SK-N-SH (cell line): ENCODE results near the gene BRCA2. TPM values are rescaled to one million over a fixed set of nuclear protein-coding genes. Genes with fewer than 3 reads are reported as not detected.

ENCODE experiments used
- CTCF ChIA-PET: fragments of 300-600, 350-600 bp; formaldehyde crosslinking; extraction: SDS; loops from one replicate; lab custom pipeline; 2021; lab: Yijun Ruan, JAX
- POLR2A ChIA-PET: fragments of 350-600 bp; sonication (Branson Sonifier 250); formaldehyde crosslinking; extraction: SDS; loops from one replicate; lab custom pipeline; 2020; ENCODE audit warnings: antibody characterized with exemption, inconsistent platforms; lab: Yijun Ruan, JAX
- DNase-seq: peaks from one replicate; pipeline ENCODE4 v3.0.0; 2012
- H2AFZ ChIP-seq: fragments of 200-600 bp; sonication (generic); 2 replicates; pipeline ENCODE4 v1.8.1; 2016; ENCODE audit warnings: antibody characterized with exemption, mild to moderate bottlenecking, low read depth
- H3F3A ChIP-seq: fragments of 200-600 bp; sonication (generic); replicated peaks from 2 replicates; pipeline ENCODE3; 2016; ENCODE audit warnings: antibody characterized with exemption, mild to moderate bottlenecking; ENCODE audit not compliant: insufficient read depth
- H3K27ac ChIP-seq, 2 experiments: fragments of 200-500 bp in 1 of 2; fragments of 200-600 bp in 1 of 2; sonication (Bioruptor generic) in 1 of 2; sonication (generic), shearing (Covaris generic) in 1 of 2; 2 replicates each; pipeline versions ENCODE4 v1.5.1 to v1.6.1; 2014 to 2016; ENCODE audit warnings: low read depth in 2 of 2, inconsistent platforms in 1 of 2, low read length in 1 of 2, mild to moderate bottlenecking in 1 of 2, mixed read lengths in 1 of 2
- H3K27me3 ChIP-seq: fragments of 200-600 bp; sonication (generic), shearing (Covaris generic); 2 replicates; pipeline ENCODE4 v1.6.1; 2016; ENCODE audit warnings: mixed run types; ENCODE audit not compliant: insufficient read depth
- H3K36me3 ChIP-seq, 2 experiments: fragments of 200-500 bp in 1 of 2; fragments of 200-600 bp in 1 of 2; sonication (Bioruptor generic) in 1 of 2; sonication (generic) in 1 of 2; replicated peaks in 1 of 2; 2 replicates each; pipeline versions ENCODE3 to v1.5.1; 2014 to 2016; ENCODE audit warnings: low read length in 1 of 2, mild to moderate bottlenecking in 1 of 2; ENCODE audit not compliant: insufficient read depth in 2 of 2, control insufficient read depth in 1 of 2
- H3K4me1 ChIP-seq, 2 experiments: fragments of 200-500 bp in 1 of 2; fragments of 200-600 bp in 1 of 2; sonication (Bioruptor generic) in 1 of 2; sonication (generic), shearing (Covaris generic) in 1 of 2; 2 replicates each; pipeline versions ENCODE4 v1.5.1 to v1.6.1; 2014 to 2016; ENCODE audit warnings: low read depth in 1 of 2, low read length in 1 of 2, mixed run types in 1 of 2; ENCODE audit not compliant: insufficient read depth in 2 of 2, control insufficient read depth in 1 of 2
- H3K4me2 ChIP-seq: fragments of 200-600 bp; sonication (generic), shearing (Covaris generic); 2 replicates; pipeline ENCODE4 v1.6.1; 2017; ENCODE audit warnings: mixed run types
- H3K4me3 ChIP-seq, 2 experiments: fragments of 200-500 bp in 1 of 2; fragments of 200-600 bp in 1 of 2; sonication (Bioruptor generic) in 1 of 2; sonication (generic), shearing (Covaris generic) in 1 of 2; 2 replicates each; pipeline versions ENCODE4 v1.5.1 to v1.8.1; 2014 to 2016; ENCODE audit warnings: low read depth in 2 of 2, inconsistent platforms in 1 of 2, low read length in 1 of 2, mild to moderate bottlenecking in 1 of 2, mixed read lengths in 1 of 2, moderate library complexity in 1 of 2
- H3K79me2 ChIP-seq: fragments of 200-600 bp; sonication (generic); 2 replicates; pipeline ENCODE4 v1.8.1; 2017; ENCODE audit warnings: mild to moderate bottlenecking; ENCODE audit not compliant: insufficient read depth
- H3K9ac ChIP-seq: fragments of 200-600 bp; sonication (generic); 2 replicates; pipeline ENCODE4 v1.6.1; 2017; ENCODE audit warnings: mixed run types
- H3K9me2 ChIP-seq: fragments of 200-600 bp; sonication (generic); 2 replicates; pipeline ENCODE4 v1.6.1; 2017; ENCODE audit warnings: mixed run types
- H3K9me3 ChIP-seq: fragments of 200-600 bp; sonication (generic); 2 replicates; pipeline ENCODE4 v1.6.1; 2017; ENCODE audit warnings: mixed run types, mild to moderate bottlenecking, moderate library complexity
- H4K20me1 ChIP-seq: fragments of 200-600 bp; sonication (generic); 2 replicates; pipeline ENCODE4 v1.6.1; 2017; ENCODE audit warnings: mild to moderate bottlenecking, mixed run types; ENCODE audit not compliant: insufficient read depth
- FOSL2 ChIP-seq: IDR thresholded peaks from 2 replicates; pipeline ENCODE4 v1.4.0; 2012; ENCODE audit warnings: low read depth, mild to moderate bottlenecking, moderate library complexity, borderline replicate concordance
- GABPA ChIP-seq: IDR thresholded peaks from 2 replicates; pipeline ENCODE4 v1.4.0; 2012; ENCODE audit warnings: low read depth, mild to moderate bottlenecking
- NFIC ChIP-seq: IDR thresholded peaks from 2 replicates; pipeline ENCODE4 v1.4.0; 2012; ENCODE audit warnings: borderline replicate concordance
- SIN3A ChIP-seq: IDR thresholded peaks from 2 replicates; pipeline ENCODE4 v1.6.1; 2012; ENCODE audit warnings: low read depth, mild to moderate bottlenecking, low read length, moderate library complexity, borderline replicate concordance
- WGBS: methylation state at CpG from one replicate; pipeline ENCODE4 v1.1.6; 2017; ENCODE audit warnings: low lambda C conversion rate; 5-methylcytosine and 5-hydroxymethylcytosine counted together
- polyA plus RNA-seq, 3 experiments: library from polyadenylated mRNA; depleted of rRNA; stranded (reverse); fragments of >200 nt; gene quantifications; 2 replicates each; pipeline ENCODE4 v1.2.3, GENCODE V29; 2012
- TF ChIP-seq, protein P1 (sequence below): fragments of 200-600 bp; sonication (generic); IDR thresholded peaks from 2 replicates; pipeline ENCODE4 v1.6.1; 2017; ENCODE audit warnings: antibody characterized with exemption, mild to moderate bottlenecking, moderate library complexity
- TF ChIP-seq, protein P2 (sequence below): IDR thresholded peaks from 2 replicates; pipeline ENCODE4 v1.4.0; 2012; ENCODE audit warnings: low read depth, borderline replicate concordance

Gene BRCA2
- polyA plus RNA-seq, 1 of the 3 experiments (the other 2 are of a cell fraction) = 1.6 TPM

DNA sequence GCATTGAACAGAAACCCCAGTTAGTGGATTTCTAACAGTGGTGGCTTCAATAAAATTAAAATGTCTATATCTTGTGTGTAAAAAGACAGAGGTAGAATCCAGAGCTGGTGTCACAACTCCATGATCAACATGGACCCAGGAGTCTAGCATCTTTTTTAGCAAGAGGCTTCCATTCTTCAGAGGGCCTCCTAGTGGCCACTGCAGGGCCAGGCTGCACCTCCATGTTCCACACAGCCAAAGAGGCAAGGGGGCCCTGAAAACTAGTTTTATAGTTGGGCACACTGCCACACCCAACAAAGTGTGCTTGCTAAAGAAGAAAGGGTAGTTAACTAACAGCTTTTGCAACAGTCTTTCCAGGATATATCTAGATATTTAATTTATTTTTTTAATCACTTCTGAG lies 99.7 kb downstream of the BRCA2 start:
- no peaks in the 10 kb centered on the region; a peak in 1 of 4 replicates for H3K4me1 ChIP-seq
- no peaks in the 10 kb centered on the region for H4K20me1 ChIP-seq
- no peak overlapping the region for H3K4me3 ChIP-seq
- DNase-seq = peak; percentile 30
- H3K79me2 ChIP-seq = no peaks in the 10 kb centered on the region
- no peaks in the 10 kb centered on the region for H3F3A ChIP-seq
- TF ChIP-seq NFIC = no peak
- TF ChIP-seq, protein P1, sequence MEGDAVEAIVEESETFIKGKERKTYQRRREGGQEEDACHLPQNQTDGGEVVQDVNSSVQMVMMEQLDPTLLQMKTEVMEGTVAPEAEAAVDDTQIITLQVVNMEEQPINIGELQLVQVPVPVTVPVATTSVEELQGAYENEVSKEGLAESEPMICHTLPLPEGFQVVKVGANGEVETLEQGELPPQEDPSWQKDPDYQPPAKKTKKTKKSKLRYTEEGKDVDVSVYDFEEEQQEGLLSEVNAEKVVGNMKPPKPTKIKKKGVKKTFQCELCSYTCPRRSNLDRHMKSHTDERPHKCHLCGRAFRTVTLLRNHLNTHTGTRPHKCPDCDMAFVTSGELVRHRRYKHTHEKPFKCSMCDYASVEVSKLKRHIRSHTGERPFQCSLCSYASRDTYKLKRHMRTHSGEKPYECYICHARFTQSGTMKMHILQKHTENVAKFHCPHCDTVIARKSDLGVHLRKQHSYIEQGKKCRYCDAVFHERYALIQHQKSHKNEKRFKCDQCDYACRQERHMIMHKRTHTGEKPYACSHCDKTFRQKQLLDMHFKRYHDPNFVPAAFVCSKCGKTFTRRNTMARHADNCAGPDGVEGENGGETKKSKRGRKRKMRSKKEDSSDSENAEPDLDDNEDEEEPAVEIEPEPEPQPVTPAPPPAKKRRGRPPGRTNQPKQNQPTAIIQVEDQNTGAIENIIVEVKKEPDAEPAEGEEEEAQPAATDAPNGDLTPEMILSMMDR = peak; percentile 61
- H3K9me3 ChIP-seq = no peaks in the 10 kb centered on the region
- no peak overlapping the region for H3K9ac ChIP-seq
- no peak overlapping the region for H3K27ac ChIP-seq
- H2AFZ ChIP-seq = no peak overlapping the region
- ChIA-PET CTCF (interaction anchor here (0.5 to 1.9 kb wide), 3 partner anchors 9 to 396 kb away, joined by 3 to 5 read pairs (median 4); partner anchors contain the start of gene N4BP2L1), POLR2A (no interaction called here)
- no peaks in the 10 kb centered on the region for H3K36me3 ChIP-seq
- H3K4me2 ChIP-seq = no peak overlapping the region
- H3K27me3 ChIP-seq = no peaks in the 10 kb centered on the region
- no peaks in the 10 kb centered on the region for H3K9me2 ChIP-seq

DNA sequence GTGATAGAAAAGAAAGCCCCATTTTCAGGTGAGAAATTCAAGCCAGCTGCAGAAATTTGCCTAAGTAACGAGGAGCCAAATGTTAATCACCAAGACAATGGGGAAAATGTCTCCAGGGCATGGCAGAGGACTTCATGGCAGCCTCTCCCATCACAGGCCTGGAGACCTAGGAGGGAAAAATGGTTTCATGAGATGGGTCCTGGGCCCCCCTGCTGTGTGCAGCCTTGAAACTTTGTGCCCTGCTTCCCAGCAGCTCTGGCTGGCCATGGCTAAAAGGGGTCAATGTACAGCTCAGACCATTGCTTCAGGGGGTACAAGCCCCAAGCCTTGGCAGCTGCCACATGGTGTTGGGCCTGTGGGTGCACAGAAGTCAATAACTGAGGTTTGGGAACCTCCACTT lies 102.7 kb downstream of the BRCA2 start:
- DNase-seq = no peak
- no peak overlapping the region for H3K4me3 ChIP-seq
- TF ChIP-seq FOSL2 (no peak), GABPA (no peak)
- TF ChIP-seq, protein P2, sequence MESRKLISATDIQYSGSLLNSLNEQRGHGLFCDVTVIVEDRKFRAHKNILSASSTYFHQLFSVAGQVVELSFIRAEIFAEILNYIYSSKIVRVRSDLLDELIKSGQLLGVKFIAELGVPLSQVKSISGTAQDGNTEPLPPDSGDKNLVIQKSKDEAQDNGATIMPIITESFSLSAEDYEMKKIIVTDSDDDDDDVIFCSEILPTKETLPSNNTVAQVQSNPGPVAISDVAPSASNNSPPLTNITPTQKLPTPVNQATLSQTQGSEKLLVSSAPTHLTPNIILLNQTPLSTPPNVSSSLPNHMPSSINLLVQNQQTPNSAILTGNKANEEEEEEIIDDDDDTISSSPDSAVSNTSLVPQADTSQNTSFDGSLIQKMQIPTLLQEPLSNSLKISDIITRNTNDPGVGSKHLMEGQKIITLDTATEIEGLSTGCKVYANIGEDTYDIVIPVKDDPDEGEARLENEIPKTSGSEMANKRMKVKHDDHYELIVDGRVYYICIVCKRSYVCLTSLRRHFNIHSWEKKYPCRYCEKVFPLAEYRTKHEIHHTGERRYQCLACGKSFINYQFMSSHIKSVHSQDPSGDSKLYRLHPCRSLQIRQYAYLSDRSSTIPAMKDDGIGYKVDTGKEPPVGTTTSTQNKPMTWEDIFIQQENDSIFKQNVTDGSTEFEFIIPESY = no peak
- TF ChIP-seq, all 33 proteins: peak for 0
- Histone ChIP-seq H3K9me3 (no peaks in the 10 kb centered on the region), H3K27me3 (no peaks in the 10 kb centered on the region), H3K36me3 (no peaks in the 10 kb centered on the region), H3K79me2 (no peaks in the 10 kb centered on the region), H4K20me1 (no peaks in the 10 kb centered on the region), H3K9ac (no peak overlapping the region), H2AFZ (no peak overlapping the region), H3K4me2 (no peak overlapping the region), H3K9me2 (no peaks in the 10 kb centered on the region), H3K4me1 (no peaks in the 10 kb centered on the region), H3F3A (no peaks in the 10 kb centered on the region), H3K27ac (no peak overlapping the region)
- POLR2A ChIA-PET = no interaction called here
- CTCF ChIA-PET = no interaction called here
- WGBS = 92% methylated on average over 1 of the region's 1 CpG

DNA sequence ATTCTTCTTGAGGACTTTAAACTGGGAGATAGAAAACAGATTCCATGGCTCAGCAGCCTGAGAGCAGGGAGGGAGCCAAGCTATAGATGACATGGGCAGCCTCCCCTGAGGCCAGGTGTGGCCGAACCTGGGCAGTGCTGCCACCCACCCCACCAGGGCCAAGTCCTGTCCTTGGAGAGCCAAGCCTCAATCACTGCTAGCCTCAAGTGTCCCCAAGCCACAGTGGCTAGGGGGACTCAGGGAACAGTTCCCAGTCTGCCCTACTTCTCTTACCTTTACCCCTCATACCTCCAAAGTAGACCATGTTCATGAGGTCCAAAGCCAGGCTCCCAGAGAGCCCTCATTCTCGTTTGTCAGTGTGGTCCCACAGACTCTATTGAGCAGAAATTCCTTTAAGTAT lies 104.6 kb downstream of the BRCA2 start:
- WGBS = 67% methylated on average over 1 of the region's 2 CpGs
- no peaks in the 10 kb centered on the region for H3K79me2 ChIP-seq
- no peak for TF ChIP-seq SIN3A
- H3K4me1 ChIP-seq = no peaks in the 10 kb centered on the region
- no peaks in the 10 kb centered on the region for H3K27me3 ChIP-seq
- H3K9me3 ChIP-seq = no peaks in the 10 kb centered on the region
- H3K36me3 ChIP-seq = no peaks in the 10 kb centered on the region
- ChIA-PET CTCF (no interaction called here), POLR2A (no interaction called here)
- no peaks in the 10 kb centered on the region for H4K20me1 ChIP-seq
- H3K9me2 ChIP-seq = no peaks in the 10 kb centered on the region
- H3K4me2 ChIP-seq = no peak overlapping the region
- no peaks in the 10 kb centered on the region for H3F3A ChIP-seq
- H2AFZ ChIP-seq = no peak overlapping the region
- H3K9ac ChIP-seq = no peak overlapping the region
- no peak for DNase-seq
- no peak overlapping the region for H3K4me3 ChIP-seq
- no peak overlapping the region for H3K27ac ChIP-seq
